B cell (primary cell): ENCODE measurements around the gene NLGN4X. TPM values are rescaled to one million over a fixed set of nuclear protein-coding genes. Genes with fewer than 3 reads are reported as not detected.

ENCODE experiments used
- ATAC-seq: fragments of 200-7000 bp; cut with Tn5 transposase; one replicate; pipeline ENCODE4 v1.10.0; 2021; ENCODE audit warnings: low read depth, mild to moderate bottlenecking, moderate number of reproducible peaks, moderate library complexity
- CTCF ChIA-PET: fragments of 350-600 bp; sonication (Branson Sonifier 250); formaldehyde crosslinking; loops from one replicate; lab custom pipeline; 2021; ENCODE audit warnings: antibody characterized with exemption, inconsistent platforms; lab: Charles Lee
- POLR2A ChIA-PET: fragments of 350-600 bp; sonication (Branson Sonifier 250); formaldehyde crosslinking; loops from one replicate; lab custom pipeline; 2021; ENCODE audit warnings: antibody characterized with exemption; lab: Charles Lee
- DNase-seq: peaks from one replicate; pipeline ENCODE4 v3.0.0; 2013
- H2AFZ ChIP-seq: 2 replicates; pipeline ENCODE4 v1.6.1; 2012; ENCODE audit warnings: mild to moderate bottlenecking, low read depth, low read length; ENCODE audit not compliant: insufficient read depth, poor library complexity, severe bottlenecking
- H3K27ac ChIP-seq, 2 donors: 1 replicate in 1 of 2; 2 replicates in 1 of 2; pipeline ENCODE4 v1.5.1; 2012 to 2013; ENCODE audit warnings: low read length in 2 of 2, mild to moderate bottlenecking in 2 of 2, moderate library complexity in 1 of 2
- H3K27me3 ChIP-seq, 4 experiments: fragments of 200-600 bp in 1 of 4; sonication (generic) in 1 of 4; replicated peaks in 1 of 4; 1 replicate in 2 of 4; 2 replicates in 2 of 4; pipeline versions ENCODE4 v1.6.1 to v1.7.0; 2013 to 2016; ENCODE audit warnings: low read length in 3 of 4, mild to moderate bottlenecking in 2 of 4, mixed read lengths in 1 of 4, moderate library complexity in 1 of 4; ENCODE audit not compliant: insufficient read depth in 4 of 4, control insufficient read depth in 3 of 4; ENCODE audit errors: control extremely low read depth in 1 of 4
- H3K36me3 ChIP-seq, 2 experiments: replicated peaks in 1 of 2; 1 replicate in 1 of 2; 2 replicates in 1 of 2; pipeline versions ENCODE4 v1.6.1 to v1.7.1; 2013; ENCODE audit warnings: low read length in 1 of 2; ENCODE audit not compliant: insufficient read depth in 2 of 2, control insufficient read depth in 1 of 2; ENCODE audit errors: control extremely low read depth in 1 of 2, extremely low read depth in 1 of 2
- H3K4me1 ChIP-seq, 2 donors: fragments of 200-600 bp in 1 of 2; sonication (generic) in 1 of 2; 1 replicate in 1 of 2; 2 replicates in 1 of 2; pipeline versions ENCODE4 v1.5.1 to v1.6.1; 2013 to 2017; ENCODE audit warnings: low read length in 2 of 2; ENCODE audit not compliant: control insufficient read depth in 2 of 2, insufficient read depth in 2 of 2
- H3K4me2 ChIP-seq: replicated peaks from 2 replicates; pipeline ENCODE3; 2012; ENCODE audit warnings: mild to moderate bottlenecking, low read depth, low read length; ENCODE audit not compliant: poor library complexity, severe bottlenecking
- H3K4me3 ChIP-seq, 5 experiments: fragments of 200-600 bp in 1 of 5; sonication (generic) in 1 of 5; 1 replicate in 3 of 5; 2 replicates in 2 of 5; pipeline versions ENCODE4 v1.5.1 to v1.7.0; 2011 to 2016; ENCODE audit warnings: low read length in 4 of 5, mild to moderate bottlenecking in 4 of 5, low read depth in 2 of 5, control low read depth in 1 of 5, moderate library complexity in 1 of 5; ENCODE audit not compliant: insufficient read depth in 1 of 5; ENCODE audit errors: control extremely low read depth in 1 of 5, extremely low read depth in 1 of 5
- H3K79me2 ChIP-seq: fragments of 200-600 bp; sonication (generic); one replicate; pipeline ENCODE4 v1.6.0; 2016; ENCODE audit warnings: low read length; ENCODE audit not compliant: control insufficient read depth, insufficient read depth
- H3K9ac ChIP-seq: fragments of 200-600 bp; sonication (generic); 2 replicates; pipeline ENCODE4 v1.6.1; 2017; ENCODE audit warnings: mild to moderate bottlenecking, low read length, moderate library complexity
- H3K9me3 ChIP-seq, 3 donors: one replicate each; pipeline versions ENCODE4 v1.6.1 to v1.7.1; 2013; ENCODE audit warnings: low read length in 2 of 3; ENCODE audit not compliant: control insufficient read depth in 2 of 3, insufficient read depth in 1 of 3; ENCODE audit errors: control extremely low read depth in 1 of 3
- H4K20me1 ChIP-seq: 2 replicates; pipeline ENCODE4 v1.6.0; 2012; ENCODE audit warnings: mild to moderate bottlenecking, low read length; ENCODE audit not compliant: insufficient read depth, control insufficient read depth, poor library complexity, severe bottlenecking
- H3K27ac Mint-ChIP-seq: one replicate; pipeline ENCODE4 v1.8.0; 2021; ENCODE audit warnings: mixed read lengths
- H3K27me3 Mint-ChIP-seq: one replicate; pipeline ENCODE4 v1.8.0; 2021; ENCODE audit warnings: mixed read lengths
- H3K4me1 Mint-ChIP-seq: one replicate; pipeline ENCODE4 v1.8.0; 2021; ENCODE audit warnings: mixed read lengths
- H3K4me3 Mint-ChIP-seq: one replicate; pipeline ENCODE4 v1.8.0; 2021; ENCODE audit warnings: mixed read lengths
- H3K9me3 Mint-ChIP-seq: one replicate; pipeline ENCODE4 v1.8.0; 2022; ENCODE audit warnings: mixed read lengths; ENCODE audit not compliant: insufficient read depth
- CTCF ChIP-seq: fragments of 200-600 bp; IDR thresholded peaks from one replicate; pipeline ENCODE4 v1.8.0; 2022; ENCODE audit warnings: antibody characterized with exemption, mild to moderate bottlenecking
- EZH2 ChIP-seq: IDR thresholded peaks from 2 replicates; pipeline ENCODE4 v1.6.1; 2012; ENCODE audit warnings: borderline replicate concordance, low read depth, mild to moderate bottlenecking, moderate library complexity, low read length; ENCODE audit not compliant: insufficient read depth, poor library complexity, severe bottlenecking
- WGBS: methylation state at CpG from one replicate; pipeline ENCODE4 v1.1.5; 2013; ENCODE audit warnings: missing lambda C conversion rate; ENCODE audit not compliant: insufficient coverage; 5-methylcytosine and 5-hydroxymethylcytosine counted together
- intact Hi-C: fragments of 100-400 bp; cut with micrococcal nuclease; formaldehyde crosslinking; loops from one replicate; pipeline ENCODE4 v1.10.0; 2022
- polyA plus RNA-seq: library from polyadenylated mRNA; depleted of rRNA; stranded (reverse); fragments of >200 nt; gene quantifications from 2 replicates; pipeline ENCODE4 v1.2.3, GENCODE V29; 2012
- total RNA-seq, 2 donors: library from RNA; stranded (reverse); fragments of 120-200 nt in 1 of 2; gene quantifications; 1 replicate in 1 of 2; 2 replicates in 1 of 2; pipeline versions ENCODE4 v1.2.3 to v1.2.4, GENCODE V29; 2013 to 2022

NLGN4X gene
- total and polyA plus RNA-seq, 2 donors (not counting 1 experiment from before 2014, with no cell fraction given): 0.09 to 0.34 TPM

- H3K9ac ChIP-seq: no peak overlapping the region
- H3K4me1 ChIP-seq: no peaks in the 10 kb centered on the region
- H3K4me3 ChIP-seq: no peak overlapping the region
- no peaks in the 10 kb centered on the region for H3K27me3 Mint-ChIP-seq
- H2AFZ ChIP-seq: no peak overlapping the region
- no CpG with 5 or more reads among the region's 3 CpGs for WGBS
- no peaks in the 10 kb centered on the region for H3K9me3 Mint-ChIP-seq
- H3K79me2 ChIP-seq: no peaks in the 10 kb centered on the region
- ChIA-PET POLR2A (no interaction called here), CTCF (no interaction called here)
- H3K27ac ChIP-seq: no peak overlapping the region
- H4K20me1 ChIP-seq: no peaks in the 10 kb centered on the region
- H3K4me2 ChIP-seq: no peak overlapping the region
- H3K4me1 Mint-ChIP-seq: no peaks in the 10 kb centered on the region
- TF ChIP-seq EZH2 (no peak), CTCF (no peak)
- H3K4me3 Mint-ChIP-seq: no peak overlapping the region
- H3K9me3 ChIP-seq: no peaks in the 10 kb centered on the region
- H3K27me3 ChIP-seq: no peaks in the 10 kb centered on the region
- DNase-seq: no peak
- no peak for ATAC-seq
- intact Hi-C loops: no loop called here
- H3K36me3 ChIP-seq: no peaks in the 10 kb centered on the region
- no peak overlapping the region for H3K27ac Mint-ChIP-seq
These were observed 271.2 kb downstream of the NLGN4X start for GRCh38 chrX:5957506-5957905.

- no peaks in the 10 kb centered on the region for H3K27me3 Mint-ChIP-seq
- H3K27ac Mint-ChIP-seq: no peak overlapping the region
- H3K9me3 Mint-ChIP-seq: no peaks in the 10 kb centered on the region
- ChIA-PET POLR2A (no interaction called here), CTCF (no interaction called here)
- Histone ChIP-seq H2AFZ (no peak overlapping the region), H3K27ac (no peak overlapping the region), H3K9me3 (no peaks in the 10 kb centered on the region), H3K79me2 (no peaks in the 10 kb centered on the region), H3K9ac (no peak overlapping the region), H3K36me3 (no peaks in the 10 kb centered on the region), H3K4me2 (no peak overlapping the region), H3K27me3 (no peaks in the 10 kb centered on the region), H3K4me3 (no peak overlapping the region), H3K4me1 (no peaks in the 10 kb centered on the region), H4K20me1 (no peaks in the 10 kb centered on the region)
- TF ChIP-seq EZH2 (no peak), CTCF (no peak)
- ATAC-seq (no peak), DNase-seq (no peak)
- intact Hi-C loops: no loop called here
- no peak overlapping the region for H3K4me3 Mint-ChIP-seq
- WGBS: 60% methylated on average over 2 of the region's 6 CpGs
- no peaks in the 10 kb centered on the region for H3K4me1 Mint-ChIP-seq
These were observed 292.2 kb downstream of the NLGN4X start for GRCh38 chrX:5936438-5936837.
